GM12872 (cell line): Measurements from ENCODE around the gene MGLL.

Experiments used
- TF ChIP-seq, protein P1 (sequence below): IDR thresholded peaks from 3 replicates; pipeline ENCODE4 v1.5.1; 2011; ENCODE audit warnings: low read depth, mild to moderate bottlenecking, low read length, moderate library complexity; ENCODE audit not compliant: insufficient read depth

MGLL gene

GRCh38 chr3:127672429-127673190 is 149.7 kb downstream of the MGLL start, which contains the start of gene ABTB1:
Gene ABTB1 (plus strand): TSS chr3:127672952. CDS start chr3:127673026, 74 bp downstream.
- TF ChIP-seq, protein P1, sequence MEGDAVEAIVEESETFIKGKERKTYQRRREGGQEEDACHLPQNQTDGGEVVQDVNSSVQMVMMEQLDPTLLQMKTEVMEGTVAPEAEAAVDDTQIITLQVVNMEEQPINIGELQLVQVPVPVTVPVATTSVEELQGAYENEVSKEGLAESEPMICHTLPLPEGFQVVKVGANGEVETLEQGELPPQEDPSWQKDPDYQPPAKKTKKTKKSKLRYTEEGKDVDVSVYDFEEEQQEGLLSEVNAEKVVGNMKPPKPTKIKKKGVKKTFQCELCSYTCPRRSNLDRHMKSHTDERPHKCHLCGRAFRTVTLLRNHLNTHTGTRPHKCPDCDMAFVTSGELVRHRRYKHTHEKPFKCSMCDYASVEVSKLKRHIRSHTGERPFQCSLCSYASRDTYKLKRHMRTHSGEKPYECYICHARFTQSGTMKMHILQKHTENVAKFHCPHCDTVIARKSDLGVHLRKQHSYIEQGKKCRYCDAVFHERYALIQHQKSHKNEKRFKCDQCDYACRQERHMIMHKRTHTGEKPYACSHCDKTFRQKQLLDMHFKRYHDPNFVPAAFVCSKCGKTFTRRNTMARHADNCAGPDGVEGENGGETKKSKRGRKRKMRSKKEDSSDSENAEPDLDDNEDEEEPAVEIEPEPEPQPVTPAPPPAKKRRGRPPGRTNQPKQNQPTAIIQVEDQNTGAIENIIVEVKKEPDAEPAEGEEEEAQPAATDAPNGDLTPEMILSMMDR = no peak

DNA sequence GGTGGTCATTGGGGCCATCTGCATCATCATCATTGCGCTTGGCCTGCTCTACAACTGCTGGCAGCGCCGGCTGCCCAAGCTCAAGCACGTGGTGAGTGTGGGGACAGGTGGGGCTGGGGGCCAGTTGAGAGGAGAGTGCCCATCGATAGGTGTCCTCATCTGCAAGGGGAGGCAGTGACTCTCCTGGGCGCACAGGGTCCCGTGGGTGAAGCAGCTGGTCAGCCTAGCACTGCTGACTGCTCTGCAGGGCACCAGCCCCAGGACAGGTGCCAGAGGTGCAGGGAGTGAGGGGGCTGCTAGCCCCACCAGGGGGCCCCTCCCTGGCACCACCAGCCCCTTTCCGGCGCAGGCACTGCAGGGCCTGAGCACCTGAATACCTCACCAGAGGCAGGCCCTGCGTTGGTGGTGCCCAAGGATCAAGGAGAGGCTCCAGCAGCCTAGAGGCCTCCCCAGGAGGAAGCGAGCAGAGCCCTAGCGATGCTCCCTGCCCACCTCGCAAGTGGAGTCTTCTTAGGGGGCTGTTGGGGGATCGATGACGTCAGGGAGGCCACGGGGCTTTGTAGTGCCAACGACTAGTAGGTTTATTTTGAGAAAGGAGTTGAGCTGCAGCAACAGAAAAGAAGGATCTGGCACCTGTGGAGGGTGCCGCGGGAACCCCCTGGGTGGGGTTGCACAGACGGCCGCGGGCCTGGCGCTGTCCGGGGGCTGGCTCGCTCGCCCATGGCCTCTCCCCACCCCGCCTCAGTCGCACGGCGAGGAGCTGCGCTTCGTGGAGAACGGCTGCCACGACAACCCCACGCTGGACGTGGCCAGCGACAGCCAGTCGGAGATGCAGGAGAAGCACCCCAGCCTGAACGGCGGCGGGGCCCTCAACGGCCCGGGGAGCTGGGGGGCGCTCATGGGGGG is 150.5 kb downstream of the MGLL start:
- TF ChIP-seq, protein P1 = 0 out of 3 replicates have a peak, but pooled peaks have one; percentile 8

DNA sequence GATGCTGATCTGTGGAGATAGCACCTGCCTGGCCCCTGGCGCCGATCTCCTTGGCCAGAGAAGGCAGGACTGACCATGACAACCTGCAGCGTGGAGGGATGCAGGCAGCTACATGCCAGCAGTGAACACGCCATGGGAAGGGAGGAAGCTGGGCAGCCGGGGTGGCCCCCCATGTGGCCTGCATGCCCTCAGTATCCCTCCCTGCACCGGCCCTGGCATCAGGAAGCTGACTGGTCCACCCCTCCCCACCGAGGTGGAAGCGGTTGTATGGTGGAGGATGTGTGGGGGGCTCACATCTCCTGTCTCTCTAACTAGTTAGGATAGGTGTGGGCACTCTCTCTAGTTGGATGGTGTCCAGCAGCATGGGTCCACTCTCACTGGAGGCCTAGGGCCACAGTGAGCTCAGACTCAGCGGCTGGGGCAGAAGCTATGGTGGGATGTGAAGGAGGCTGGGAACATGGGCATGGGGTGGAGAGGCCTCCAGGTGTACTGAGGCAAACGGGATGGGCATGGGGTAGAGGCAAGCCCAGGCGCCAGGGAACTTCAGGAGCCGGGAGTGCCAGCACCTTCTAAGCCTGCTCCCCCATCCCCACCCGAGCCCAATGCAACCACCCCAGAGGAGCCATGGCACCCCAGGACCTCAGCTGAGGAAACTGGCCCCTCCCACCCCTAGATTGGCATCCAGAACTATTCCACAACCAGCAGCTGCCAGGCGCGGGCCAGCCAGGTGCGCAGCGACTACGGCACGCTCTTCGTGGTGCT is 151.4 kb downstream of the MGLL start:
- TF ChIP-seq, protein P1 = no peak

DNA sequence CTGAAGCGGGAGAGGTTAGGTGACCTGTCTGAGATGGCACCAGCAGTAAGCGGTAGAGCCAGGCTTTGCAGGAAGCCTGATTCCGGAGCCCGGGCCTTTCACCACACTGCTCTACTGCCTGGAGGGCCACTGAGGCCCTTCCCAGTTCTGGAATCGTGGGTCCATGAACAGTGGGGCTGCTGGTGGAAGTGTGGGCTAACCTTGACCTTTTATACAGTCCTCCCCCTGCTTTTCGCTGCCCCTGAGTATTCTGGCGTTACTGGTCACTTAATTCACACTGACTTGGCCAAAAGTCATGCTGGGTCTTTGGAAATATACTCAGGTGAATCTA is 152.1 kb downstream of the MGLL start:
- TF ChIP-seq, protein P1 = no peak

- TF ChIP-seq, protein P1 = no peak
Measured at GRCh38 chr3:127669541-127670228, 152.6 kb downstream of the MGLL start.

DNA sequence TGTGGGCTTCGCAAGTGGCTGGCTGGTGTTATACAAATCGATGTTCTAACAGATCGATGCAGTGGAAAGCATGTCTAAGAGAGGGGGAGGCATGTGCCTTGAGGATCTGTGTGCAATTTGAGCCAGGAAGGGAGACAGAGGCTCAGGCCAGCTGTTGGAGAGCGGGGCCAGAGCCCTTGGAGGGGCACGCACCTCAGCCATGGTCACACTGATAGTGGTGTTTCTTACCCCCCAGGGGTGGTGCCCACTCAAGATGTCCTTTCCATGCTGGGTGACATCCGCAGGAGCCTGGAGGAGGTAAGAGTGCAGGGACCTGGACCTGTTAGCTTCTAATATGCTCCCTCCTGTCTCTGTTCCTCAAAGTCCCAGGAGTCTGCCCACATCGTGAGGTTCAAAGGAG is 153.4 kb downstream of the MGLL start:
- TF ChIP-seq, protein P1 = no peak
